Liver (tissue), 9 donors: ENCODE measurements around the gene NIT1. TPM values are rescaled to one million over a fixed set of nuclear protein-coding genes. Genes with fewer than 3 reads are reported as not detected.

Source experiments
- DNase-seq: peaks from one replicate; pipeline ENCODE4 v3.0.0-alpha.2; 2017; ENCODE audit warnings: low spot score
- H3K27ac ChIP-seq, 2 donors: one replicate each; pipeline ENCODE4 v1.7.0; 2013; ENCODE audit warnings: inconsistent platforms in 2 of 2, low read length in 2 of 2, control low read depth in 1 of 2, low read depth in 1 of 2, mild to moderate bottlenecking in 1 of 2
- H3K27me3 ChIP-seq, 4 donors: one replicate each; pipeline versions ENCODE4 v1.6.1 to v1.7.0; 2013; ENCODE audit warnings: low read length in 3 of 4, inconsistent platforms in 1 of 4, mild to moderate bottlenecking in 1 of 4, moderate library complexity in 1 of 4; ENCODE audit not compliant: control insufficient read depth in 4 of 4, insufficient read depth in 4 of 4
- H3K36me3 ChIP-seq, 4 donors: one replicate each; pipeline versions ENCODE4 v1.6.1 to v1.7.0; 2013; ENCODE audit warnings: low read length in 3 of 4, mild to moderate bottlenecking in 3 of 4, low read depth in 1 of 4, moderate library complexity in 1 of 4; ENCODE audit not compliant: control insufficient read depth in 4 of 4, insufficient read depth in 3 of 4
- H3K4me1 ChIP-seq, 4 donors: one replicate each; pipeline versions ENCODE4 v1.6.1 to v1.7.0; 2013; ENCODE audit warnings: low read length in 3 of 4, mild to moderate bottlenecking in 3 of 4, moderate library complexity in 1 of 4; ENCODE audit not compliant: control insufficient read depth in 4 of 4, insufficient read depth in 4 of 4
- H3K4me3 ChIP-seq, 3 donors: one replicate each; pipeline versions ENCODE4 v1.6.1 to v1.7.0; 2013; ENCODE audit warnings: low read length in 3 of 3, control low read depth in 1 of 3, low read depth in 1 of 3, mild to moderate bottlenecking in 1 of 3
- H3K9ac ChIP-seq, 2 donors: one replicate each; pipeline ENCODE4 v1.7.0; 2013; ENCODE audit warnings: low read length in 2 of 2, mild to moderate bottlenecking in 2 of 2, moderate library complexity in 2 of 2, control low read depth in 1 of 2, low read depth in 1 of 2
- H3K9me3 ChIP-seq, 4 donors: one replicate each; pipeline versions ENCODE4 v1.6.1 to v1.7.0; 2013; ENCODE audit warnings: low read length in 3 of 4; ENCODE audit not compliant: control insufficient read depth in 4 of 4
- ATF3 ChIP-seq: IDR thresholded peaks from 2 replicates; pipeline ENCODE4 v1.6.1; 2016; ENCODE audit warnings: antibody characterized with exemption
- CTCF ChIP-seq: fragments of 150-350 bp; IDR thresholded peaks from 2 replicates; pipeline ENCODE4 v1.5.1; 2017; ENCODE audit warnings: improper control_type of control experiment, low read depth, low read length; ENCODE audit not compliant: missing input control
- FOXA1 ChIP-seq: IDR thresholded peaks from 2 replicates; pipeline ENCODE4 v1.6.1; 2016; ENCODE audit warnings: antibody characterized with exemption
- FOXA2 ChIP-seq: IDR thresholded peaks from 2 replicates; pipeline ENCODE4 v1.6.1; 2016; ENCODE audit warnings: antibody characterized with exemption
- HNF4A ChIP-seq, 2 donors: conservative IDR thresholded peaks; 2 replicates each; pipeline ENCODE4 v1.6.1; 2016; ENCODE audit warnings: antibody characterized with exemption in 2 of 2, mild to moderate bottlenecking in 2 of 2
- HNF4G ChIP-seq: IDR thresholded peaks from 2 replicates; pipeline ENCODE4 v1.6.1; 2016; ENCODE audit warnings: antibody characterized with exemption
- JUND ChIP-seq, 2 donors: IDR thresholded peaks; 2 replicates each; pipeline ENCODE4 v1.6.1; 2016; ENCODE audit warnings: antibody characterized with exemption in 2 of 2
- MAX ChIP-seq: IDR thresholded peaks from 2 replicates; pipeline ENCODE4 v1.6.1; 2016; ENCODE audit warnings: antibody characterized with exemption
- RAD21 ChIP-seq, 2 donors: IDR thresholded peaks; 2 replicates each; pipeline ENCODE4 v1.6.1; 2016; ENCODE audit warnings: antibody characterized with exemption in 2 of 2, mild to moderate bottlenecking in 2 of 2
- REST ChIP-seq: IDR thresholded peaks from 2 replicates; pipeline ENCODE4 v1.6.1; 2016; ENCODE audit warnings: antibody characterized with exemption, mild to moderate bottlenecking
- RXRA ChIP-seq, 2 donors: IDR thresholded peaks; 2 replicates each; pipeline ENCODE4 v1.6.1; 2017 to 2018; ENCODE audit warnings: antibody characterized with exemption in 2 of 2, mild to moderate bottlenecking in 1 of 2
- SP1 ChIP-seq: IDR thresholded peaks from 2 replicates; pipeline ENCODE4 v1.6.1; 2018; ENCODE audit warnings: antibody characterized with exemption, mild to moderate bottlenecking
- TAF1 ChIP-seq: conservative IDR thresholded peaks from 2 replicates; pipeline ENCODE4 v1.6.1; 2016; ENCODE audit warnings: antibody characterized with exemption, mild to moderate bottlenecking
- WGBS: extraction: QIAGEN DNeasy Blood & Tissue Kit; methylation state at CpG from one replicate; pipeline ENCODE4 v1.1.7; 2013; 5-methylcytosine and 5-hydroxymethylcytosine counted together
- polyA plus RNA-seq, 2 donors: library from polyadenylated mRNA; stranded (reverse) in 1 of 2; unstranded in 1 of 2; fragments of 200-250 nt in 1 of 2; fragments of >200 nt in 1 of 2; fragmentation: Nextera tagmentation in 1 of 2; extraction: Ambion mirVana in 1 of 2; gene quantifications; one replicate each; pipeline versions ENCODE4 v1.2.1 to v1.2.3, GENCODE V29; 2013 to 2015
- total RNA-seq, 2 donors: library from RNA; depleted of rRNA; stranded (reverse); fragments of >200 nt; gene quantifications; one replicate each; pipeline ENCODE4 v1.2.3, GENCODE V29; 2014
- donor health status: healthy.
- donor health status: healthy.
- donor health status: healthy.
- donor health status: healthy.
- donor health status: healthy.

NIT1 gene
- total and polyA plus RNA-seq, 4 donors: 17.8 to 45.8 (median 39.3) TPM

- no peak for TF ChIP-seq FOXA2
- no peak for TF ChIP-seq FOXA1
- TF ChIP-seq HNF4A (conservative IDR thresholded peaks at IDR 0.05): no peak
- TF ChIP-seq CTCF: no peak
These were observed 33.9 kb upstream of the NIT1 start for GRCh38 chr1:161083748-161084596.

GRCh38 chr1:161084597-161084988, 33.3 kb upstream of the NIT1 start:
- H3K27ac ChIP-seq: no peak overlapping the region

More at GRCh38 chr1:161083748-161084596, 33.9 kb upstream of the NIT1 start:
- Histone ChIP-seq H3K9me3 (no peaks in the 10 kb centered on the region), H3K27ac (no peak overlapping the region), H3K36me3 (no peaks in the 10 kb centered on the region), H3K27me3 (no peaks in the 10 kb centered on the region), H3K4me3 (no peak overlapping the region), H3K9ac (no peak overlapping the region), H3K4me1 (no peaks in the 10 kb centered on the region)
- no peak for DNase-seq
- WGBS: 82% methylated on average over 10 of the region's 10 CpGs

More at GRCh38 chr1:161084597-161084988, 33.3 kb upstream of the NIT1 start:
- Histone ChIP-seq H3K27me3 (no peaks in the 10 kb centered on the region), H3K4me1 (peaks cover 0 to 1% (median 0%) of the 10 kb centered on the region in 4 donors), H3K4me3 (no peak overlapping the region), H3K9me3 (no peaks in the 10 kb centered on the region), H3K9ac (no peak overlapping the region), H3K36me3 (no peaks in the 10 kb centered on the region)
- TF ChIP-seq FOXA2: no peak
- TF ChIP-seq RXRA (IDR thresholded peaks at IDR 0.05): no peak
- TF ChIP-seq CTCF: no peak
- TF ChIP-seq RAD21 (IDR thresholded peaks at IDR 0.05): no peak
- TF ChIP-seq MAX: no peak
- no peak for TF ChIP-seq REST
- TF ChIP-seq TAF1: no peak
- no peak for TF ChIP-seq ATF3
- TF ChIP-seq SP1: no peak
- TF ChIP-seq HNF4G: no peak
- no peak for TF ChIP-seq JUND (IDR thresholded peaks at IDR 0.05)
- 100% methylated on average over 1 of the region's 1 CpG for WGBS
- DNase-seq: no peak
